ENCODE data around the gene SPP1.

Gene SPP1

DNA sequence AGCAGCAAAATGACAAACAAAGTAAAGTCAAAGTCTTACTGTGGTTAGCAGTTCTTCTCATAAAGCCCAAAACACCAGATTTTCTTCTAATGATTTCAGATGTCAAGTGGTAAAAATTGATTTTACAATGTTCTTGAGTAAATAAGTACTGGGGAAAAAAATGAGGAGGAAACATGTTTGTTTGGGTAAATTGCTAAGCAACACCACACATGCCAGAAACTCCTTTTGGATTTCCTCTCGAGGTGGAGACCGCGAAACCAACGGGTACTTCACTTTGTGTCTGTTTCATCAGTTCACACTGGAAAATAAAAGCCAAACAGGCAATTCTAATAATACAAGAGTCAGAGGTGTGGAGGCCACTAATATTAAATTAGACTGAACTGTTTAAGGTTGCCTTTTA, 27.3 kb downstream of the SPP1 start:
- Histone ChIP-seq H3K36me3 (no peaks in the 10 kb centered on the region), H3K27me3 (no peaks in the 10 kb centered on the region; the same call in none of the 2 replicates), H3K4me3 (ENCODE audit: low read depth, low read length) (no peak overlapping the region), H3K9me3 (no peaks in the 10 kb centered on the region), H3K4me1 (no peaks in the 10 kb centered on the region)
- no peak for DNase-seq
- TF ChIP-seq, protein P1, sequence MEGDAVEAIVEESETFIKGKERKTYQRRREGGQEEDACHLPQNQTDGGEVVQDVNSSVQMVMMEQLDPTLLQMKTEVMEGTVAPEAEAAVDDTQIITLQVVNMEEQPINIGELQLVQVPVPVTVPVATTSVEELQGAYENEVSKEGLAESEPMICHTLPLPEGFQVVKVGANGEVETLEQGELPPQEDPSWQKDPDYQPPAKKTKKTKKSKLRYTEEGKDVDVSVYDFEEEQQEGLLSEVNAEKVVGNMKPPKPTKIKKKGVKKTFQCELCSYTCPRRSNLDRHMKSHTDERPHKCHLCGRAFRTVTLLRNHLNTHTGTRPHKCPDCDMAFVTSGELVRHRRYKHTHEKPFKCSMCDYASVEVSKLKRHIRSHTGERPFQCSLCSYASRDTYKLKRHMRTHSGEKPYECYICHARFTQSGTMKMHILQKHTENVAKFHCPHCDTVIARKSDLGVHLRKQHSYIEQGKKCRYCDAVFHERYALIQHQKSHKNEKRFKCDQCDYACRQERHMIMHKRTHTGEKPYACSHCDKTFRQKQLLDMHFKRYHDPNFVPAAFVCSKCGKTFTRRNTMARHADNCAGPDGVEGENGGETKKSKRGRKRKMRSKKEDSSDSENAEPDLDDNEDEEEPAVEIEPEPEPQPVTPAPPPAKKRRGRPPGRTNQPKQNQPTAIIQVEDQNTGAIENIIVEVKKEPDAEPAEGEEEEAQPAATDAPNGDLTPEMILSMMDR (IDR thresholded peaks at IDR 0.05; ENCODE audit: low read depth, low read length): no peak

DNA sequence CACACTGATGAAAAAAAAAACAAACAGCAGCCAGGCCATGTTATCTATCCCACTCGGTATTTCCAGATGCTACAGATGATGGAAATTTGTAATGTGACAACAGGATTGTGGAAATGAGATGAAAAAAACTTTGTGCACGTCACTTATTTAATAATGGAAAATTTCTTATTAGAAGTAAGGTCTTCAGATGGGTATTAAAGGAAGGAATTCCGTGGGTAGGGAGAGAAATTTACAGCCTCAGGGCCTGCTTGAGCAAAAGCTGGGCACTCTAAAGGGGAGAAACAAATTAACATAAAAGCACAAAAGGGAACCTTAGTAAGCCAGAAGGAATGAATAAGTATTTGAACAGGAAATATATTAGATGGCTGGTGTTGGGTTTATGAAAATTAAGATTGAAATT, 27.7 kb downstream of the SPP1 start:
- no peaks in the 10 kb centered on the region for H3K9me3 ChIP-seq
- DNase-seq: no peak
- TF ChIP-seq, protein P1 (IDR thresholded peaks at IDR 0.05; ENCODE audit: low read depth, low read length): no peak
- H3K27me3 ChIP-seq: no peaks in the 10 kb centered on the region; the same call in 1 of the 2 replicates
- no peak overlapping the region for H3K4me3 ChIP-seq (ENCODE audit: low read depth, low read length)
- no peaks in the 10 kb centered on the region for H3K4me1 ChIP-seq
- no peaks in the 10 kb centered on the region for H3K36me3 ChIP-seq

DNA sequence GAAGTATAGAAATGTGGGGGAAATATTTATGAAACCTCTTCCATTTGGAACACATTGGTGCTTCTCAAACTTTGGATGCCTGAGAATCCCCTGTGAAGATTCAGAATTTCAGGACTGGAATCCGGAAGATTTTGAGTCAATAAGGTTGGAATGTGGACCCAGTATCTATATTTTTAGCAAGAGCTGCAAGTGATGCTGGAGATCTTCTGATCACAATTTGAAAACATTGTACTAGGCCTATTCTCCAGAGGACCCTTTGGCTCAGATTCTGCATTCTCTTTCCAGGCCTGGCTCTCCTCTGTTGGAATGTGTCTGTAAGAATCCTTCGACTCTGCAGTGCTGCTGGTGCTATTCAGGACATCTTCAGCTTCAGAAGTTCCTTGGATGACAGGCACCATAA, 29.6 kb downstream of the SPP1 start:
- no peaks in the 10 kb centered on the region for H3K9me3 ChIP-seq
- no peak for DNase-seq
- no peak overlapping the region for H3K4me3 ChIP-seq (ENCODE audit: low read depth, low read length)
- no peaks in the 10 kb centered on the region; the same call in 1 of the 2 replicates for H3K27me3 ChIP-seq
- TF ChIP-seq, protein P1 (IDR thresholded peaks at IDR 0.05; ENCODE audit: low read depth, low read length): no peak
- H3K36me3 ChIP-seq: no peaks in the 10 kb centered on the region
- H3K4me1 ChIP-seq: no peaks in the 10 kb centered on the region

- no peaks in the 10 kb centered on the region for H3K9me3 ChIP-seq
- no peaks in the 10 kb centered on the region; the same call in 1 of the 2 replicates for H3K27me3 ChIP-seq
- TF ChIP-seq, protein P1 (IDR thresholded peaks at IDR 0.05; ENCODE audit: low read depth, low read length): no peak
- no peaks in the 10 kb centered on the region for H3K4me1 ChIP-seq
- DNase-seq: no peak
- no peak overlapping the region for H3K4me3 ChIP-seq (ENCODE audit: low read depth, low read length)
- H3K36me3 ChIP-seq: no peaks in the 10 kb centered on the region
Observed at GRCh38 chr4:88005946-88006345, 30.4 kb downstream of the SPP1 start.

- peak overlapping the region; percentile 64 for H3K4me3 ChIP-seq (ENCODE audit: low read depth, low read length)
- H3K9me3 ChIP-seq: no peaks in the 10 kb centered on the region
- no peaks in the 10 kb centered on the region for H3K4me1 ChIP-seq
- TF ChIP-seq, protein P1 (IDR thresholded peaks at IDR 0.05; ENCODE audit: low read depth, low read length): no peak
- no peak for DNase-seq
- no peaks in the 10 kb centered on the region; the same call in 1 of the 2 replicates for H3K27me3 ChIP-seq
- H3K36me3 ChIP-seq: no peaks in the 10 kb centered on the region
Observed at GRCh38 chr4:88006956-88007303, 31.4 kb downstream of the SPP1 start.

DNA sequence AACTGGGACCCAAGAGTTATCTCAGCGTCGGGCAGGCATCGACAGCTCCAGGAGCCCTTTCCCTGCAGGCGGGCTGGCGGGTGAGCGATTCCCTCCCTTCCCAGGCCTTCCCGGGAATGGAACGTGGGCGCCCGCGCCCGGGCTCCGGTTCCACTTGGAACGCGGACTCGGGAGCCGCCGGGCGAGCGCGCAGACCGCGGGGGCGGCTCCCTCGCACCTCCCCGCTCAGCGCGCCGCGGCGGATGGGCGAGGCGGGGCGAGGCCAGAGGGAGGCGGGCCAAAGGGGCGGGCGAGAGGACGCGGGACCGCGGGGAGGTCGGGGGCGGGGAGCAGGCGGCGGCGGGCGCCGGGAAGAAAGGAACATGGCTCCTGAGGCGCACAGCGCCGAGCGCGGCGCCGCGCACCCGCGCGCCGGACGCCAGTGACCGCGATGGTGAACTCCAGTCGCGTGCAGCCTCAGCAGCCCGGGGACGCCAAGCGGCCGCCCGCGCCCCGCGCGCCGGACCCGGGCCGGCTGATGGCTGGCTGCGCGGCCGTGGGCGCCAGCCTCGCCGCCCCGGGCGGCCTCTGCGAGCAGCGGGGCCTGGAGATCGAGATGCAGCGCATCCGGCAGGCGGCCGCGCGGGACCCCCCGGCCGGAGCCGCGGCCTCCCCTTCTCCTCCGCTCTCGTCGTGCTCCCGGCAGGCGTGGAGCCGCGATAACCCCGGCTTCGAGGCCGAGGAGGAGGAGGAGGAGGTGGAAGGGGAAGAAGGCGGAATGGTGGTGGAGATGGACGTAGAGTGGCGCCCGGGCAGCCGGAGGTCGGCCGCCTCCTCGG, 32.0 kb downstream of the SPP1 start, which contains the start of gene PKD2:
PKD2 (plus strand) TSS at position 332 of the 818 bp plus-strand sequence; CDS start at position 431, 99 bp downstream.
- H3K27me3 ChIP-seq: no peaks in the 10 kb centered on the region; the same call in 1 of the 2 replicates
- H3K4me3 ChIP-seq (ENCODE audit: low read depth, low read length): peak within 1 kb of the TSS; percentile 64
- TF ChIP-seq, protein P1 (IDR thresholded peaks at IDR 0.05; ENCODE audit: low read depth, low read length): no peak
- no peaks in the 10 kb centered on the region for H3K9me3 ChIP-seq
- peak; percentile 86 for DNase-seq
- H3K36me3 ChIP-seq: no peaks in the 10 kb centered on the region
- no peaks in the 10 kb centered on the region for H3K4me1 ChIP-seq
